HCT116 (cell line): ENCODE results near the gene CD300LB. TPM values are rescaled to one million over a fixed set of nuclear protein-coding genes. Genes with fewer than 3 reads are reported as not detected.

Source experiments
- ATAC-seq: fragments of 200-7000 bp; cut with Tn5 transposase; 2 replicates; pipeline ENCODE4 v1.9.1; 2020; ENCODE audit warnings: mild to moderate bottlenecking, moderate library complexity
- BruUV-seq: library from RNA; stranded (reverse); fragments of 400-500 nt; replicated peaks from 2 replicates; lab custom pipeline; 2021; lab: Mats Ljungman, UMichigan
- CTCF ChIA-PET: fragments of 300-600 bp; sonication (Branson Sonifier 250); formaldehyde crosslinking; loops from one replicate; lab custom pipeline; 2021; ENCODE audit warnings: antibody characterized with exemption; lab: Charles Lee
- POLR2A ChIA-PET: fragments of 300-600, 350-600 bp; sonication (Branson Sonifier 250); formaldehyde crosslinking; loops from one replicate; lab custom pipeline; 2021; ENCODE audit warnings: antibody characterized with exemption; lab: Charles Lee
- RAD21 ChIA-PET, 2 experiments: fragments of 300-600 bp; sonication (Branson Sonifier 250); formaldehyde crosslinking; loops; one replicate each; lab custom pipeline; 2023; ENCODE audit warnings: low total read pairs in 2 of 2; ENCODE audit not compliant: uncharacterized antibody in 2 of 2, unreplicated experiment in 2 of 2, low non-redundant PET in 1 of 2; lab: Charles Lee
- DNase-seq: peaks from one replicate; pipeline ENCODE4 v3.0.0-alpha.2; 2010; ENCODE audit warnings: low read depth, low spot score
- H2AFZ ChIP-seq: fragments of 200-600 bp; shearing (Covaris generic), sonication (generic); 2 replicates; pipeline ENCODE4 v1.6.1; 2017; ENCODE audit warnings: low read depth, mixed run types, mixed read lengths, antibody characterized with exemption, low read length; ENCODE audit not compliant: poor library complexity, severe bottlenecking
- H3K27ac ChIP-seq: 2 replicates; pipeline ENCODE4 v1.5.1; 2012; ENCODE audit warnings: low read depth, low read length
- H3K27me3 ChIP-seq: fragments of 200-600 bp; sonication (generic); 2 replicates; pipeline ENCODE4 v1.6.1; 2016; ENCODE audit warnings: mixed run types, low read length, mixed read lengths; ENCODE audit not compliant: insufficient read depth
- H3K36me3 ChIP-seq, 2 experiments: fragments of 200-500 bp in 1 of 2; fragments of 200-600 bp in 1 of 2; sonication (Bioruptor generic) in 1 of 2; sonication (generic) in 1 of 2; 2 replicates each; pipeline versions ENCODE4 v1.5.1 to v1.6.1; 2014 to 2016; ENCODE audit warnings: low read length in 2 of 2, inconsistent platforms in 1 of 2, mixed read lengths in 1 of 2, mixed run types in 1 of 2; ENCODE audit not compliant: insufficient read depth in 2 of 2, control insufficient read depth in 1 of 2
- H3K4me1 ChIP-seq, 2 experiments: fragments of 200-600 bp in 1 of 2; sonication (generic) in 1 of 2; 2 replicates each; pipeline versions ENCODE4 v1.5.1 to v1.6.1; 2012 to 2017; ENCODE audit warnings: low read length in 2 of 2, inconsistent platforms in 1 of 2, mild to moderate bottlenecking in 1 of 2, mixed read lengths in 1 of 2, mixed run types in 1 of 2, moderate library complexity in 1 of 2; ENCODE audit not compliant: insufficient read depth in 2 of 2, control insufficient read depth in 1 of 2
- H3K4me2 ChIP-seq: fragments of 200-600 bp; sonication (generic); 2 replicates; pipeline ENCODE4 v1.6.1; 2017; ENCODE audit warnings: mixed run types, low read length, mixed read lengths
- H3K4me3 ChIP-seq, 2 experiments: fragments of 200-600 bp in 1 of 2; sonication (generic) in 1 of 2; replicated peaks in 1 of 2; 2 replicates each; pipeline ENCODE4 v1.5.1; 2011 to 2016; ENCODE audit warnings: low read length in 2 of 2, control low read depth in 1 of 2, low read depth in 1 of 2, mild to moderate bottlenecking in 1 of 2, mixed read lengths in 1 of 2, mixed run types in 1 of 2
- H3K79me2 ChIP-seq: fragments of 200-600 bp; sonication (generic); 2 replicates; pipeline ENCODE4 v1.6.1; 2017; ENCODE audit warnings: mild to moderate bottlenecking, mixed run types, low read length, moderate library complexity, mixed read lengths; ENCODE audit not compliant: insufficient read depth
- H3K9ac ChIP-seq: fragments of 200-600 bp; sonication (generic); 2 replicates; pipeline ENCODE4 v1.6.1; 2016; ENCODE audit warnings: low read length, mixed read lengths
- H3K9me2 ChIP-seq: fragments of 200-600 bp; sonication (generic), shearing (Covaris generic); 2 replicates; pipeline ENCODE4 v1.6.1; 2017; ENCODE audit warnings: mixed run types, mild to moderate bottlenecking, moderate library complexity; ENCODE audit not compliant: insufficient read depth
- H3K9me3 ChIP-seq, 2 experiments: fragments of 200-500 bp in 1 of 2; fragments of 200-600 bp in 1 of 2; sonication (Bioruptor generic) in 1 of 2; sonication (generic) in 1 of 2; 2 replicates each; pipeline ENCODE4 v1.6.1; 2014 to 2017; ENCODE audit warnings: low read length in 2 of 2, mixed read lengths in 2 of 2, inconsistent platforms in 1 of 2, low read depth in 1 of 2, mild to moderate bottlenecking in 1 of 2, mixed run types in 1 of 2, moderate library complexity in 1 of 2; ENCODE audit not compliant: control insufficient read depth in 1 of 2, insufficient read depth in 1 of 2
- H4K20me1 ChIP-seq: fragments of 200-600 bp; sonication (generic), shearing (Covaris generic); 2 replicates; pipeline ENCODE4 v1.6.1; 2017; ENCODE audit warnings: mixed run types, mild to moderate bottlenecking, moderate library complexity; ENCODE audit not compliant: insufficient read depth
- ATF3 ChIP-seq: IDR thresholded peaks from 2 replicates; pipeline ENCODE4 v1.6.1; 2012
- CBX3 ChIP-seq: IDR thresholded peaks from 2 replicates; pipeline ENCODE4 v1.6.1; 2012; ENCODE audit warnings: low read depth
- CEBPB ChIP-seq: IDR thresholded peaks from 2 replicates; pipeline ENCODE4 v1.6.1; 2012; ENCODE audit warnings: low read depth
- EGR1 ChIP-seq: IDR thresholded peaks from 2 replicates; pipeline ENCODE4 v1.6.1; 2012; ENCODE audit warnings: low read depth
- EZH2phosphoT487 ChIP-seq: fragments of 200-600 bp; IDR thresholded peaks from 2 replicates; pipeline ENCODE4 v1.6.1; 2018; ENCODE audit warnings: antibody characterized with exemption, borderline replicate concordance
- JUND ChIP-seq: IDR thresholded peaks from 2 replicates; pipeline ENCODE4 v1.6.1; 2012
- MAX ChIP-seq: IDR thresholded peaks from 2 replicates; pipeline ENCODE4 v1.6.1; 2012
- POLR2AphosphoS5 ChIP-seq: IDR thresholded peaks from 2 replicates; pipeline ENCODE4 v1.6.1; 2011; ENCODE audit warnings: mild to moderate bottlenecking, low read depth, low read length, moderate library complexity
- RAD21 ChIP-seq: IDR thresholded peaks from 2 replicates; pipeline ENCODE4 v1.6.1; 2012; ENCODE audit warnings: low read depth, mild to moderate bottlenecking
- REST ChIP-seq: IDR thresholded peaks from 2 replicates; pipeline ENCODE4 v1.6.1; 2012; ENCODE audit warnings: low read depth
- SIN3A ChIP-seq: IDR thresholded peaks from 2 replicates; pipeline ENCODE4 v1.6.1; 2012; ENCODE audit warnings: low read depth
- TCF7L2 ChIP-seq: IDR thresholded peaks from 2 replicates; pipeline ENCODE4 v1.7.0; 2011; ENCODE audit warnings: borderline replicate concordance, inconsistent platforms; ENCODE audit not compliant: insufficient read depth, insufficient read length; ENCODE audit errors: extremely low read depth
- ZBTB33 ChIP-seq: IDR thresholded peaks from 2 replicates; pipeline ENCODE4 v1.6.1; 2011; ENCODE audit warnings: mild to moderate bottlenecking, low read length, moderate library complexity; ENCODE audit not compliant: insufficient replicate concordance; ENCODE audit errors: extremely low read depth
- ZFX ChIP-seq: fragments of 450-650 bp; IDR thresholded peaks from 2 replicates; pipeline ENCODE4 v1.6.1; 2017
- ZNF274 ChIP-seq: fragments of 200-500 bp; sonication (Bioruptor generic); IDR thresholded peaks from 2 replicates; pipeline ENCODE4 v1.6.1; 2014; ENCODE audit warnings: mild to moderate bottlenecking, low read depth, low read length, inconsistent platforms
- intact Hi-C: fragments of 100-400 bp; cut with micrococcal nuclease; formaldehyde crosslinking; loops from 2 replicates; pipeline ENCODE4 v1.10.0; 2022
- total RNA-seq: library from RNA; stranded (reverse); gene quantifications from one replicate; pipeline ENCODE4 v1.2.1, GENCODE V29; 2021; ENCODE audit not compliant: unreplicated experiment

Gene CD300LB
- total RNA-seq, 1 experiment from 2014 or later = not detected

GRCh38 chr17:74480290-74480689 lies 51.0 kb downstream of the CD300LB start:
- no peak for DNase-seq
- H3K36me3 ChIP-seq = no peaks in the 10 kb centered on the region
- ChIA-PET RAD21 (no interaction called here), CTCF (interaction anchor here (1.2 kb wide), 1 partner anchor 101 kb away, joined by 3 read pairs; no protein-coding TSS in a partner anchor), POLR2A (no interaction called here)
- no peaks in the 10 kb centered on the region for H3K4me1 ChIP-seq
- H2AFZ ChIP-seq = no peak overlapping the region
- peaks cover 4 to 9% of the 10 kb centered on the region in 2 experiments; a peak in 2 of 4 replicates for H3K9me3 ChIP-seq
- no peaks in the 10 kb centered on the region for H3K79me2 ChIP-seq
- no TSS peak for BruUV-seq
- intact Hi-C loops = no loop called here
- H3K27ac ChIP-seq = no peak overlapping the region
- H3K9ac ChIP-seq = no peak overlapping the region
- TF ChIP-seq RAD21 (no peak), MAX (no peak), POLR2AphosphoS5 (no peak), TCF7L2 (no peak), CBX3 (no peak), ZFX (no peak)
- H4K20me1 ChIP-seq = no peaks in the 10 kb centered on the region
- no peak overlapping the region for H3K4me2 ChIP-seq
- no peak overlapping the region for H3K4me3 ChIP-seq
- H3K9me2 ChIP-seq = no peaks in the 10 kb centered on the region
- ATAC-seq = peak; percentile 23; the same call in 1 of the 2 replicates
- H3K27me3 ChIP-seq = peaks cover 33% of the 10 kb centered on the region

GRCh38 chr17:74478420-74479100 lies 52.7 kb downstream of the CD300LB start:
- no peaks in the 10 kb centered on the region for H3K9me2 ChIP-seq
- peaks cover 4 to 12% of the 10 kb centered on the region in 2 experiments; a peak in 2 of 4 replicates for H3K9me3 ChIP-seq
- no peak overlapping the region for H3K4me3 ChIP-seq
- RAD21 ChIA-PET = no interaction called here
- intact Hi-C loops = no loop called here
- H3K27me3 ChIP-seq = peaks cover 22% of the 10 kb centered on the region
- no peaks in the 10 kb centered on the region for H3K4me1 ChIP-seq
- H3K9ac ChIP-seq = no peak overlapping the region
- no TSS peak for BruUV-seq
- CTCF ChIA-PET = interaction anchor here (1.4 kb wide), 1 partner anchor 99 kb away, joined by 3 read pairs; no protein-coding TSS in a partner anchor
- POLR2A ChIA-PET = no interaction called here
- no peaks in the 10 kb centered on the region for H3K36me3 ChIP-seq
- H3K4me2 ChIP-seq = no peak overlapping the region
- no peaks in the 10 kb centered on the region for H4K20me1 ChIP-seq
- no peak overlapping the region for H2AFZ ChIP-seq
- DNase-seq (no peak), ATAC-seq (no peak)
- no peaks in the 10 kb centered on the region for H3K79me2 ChIP-seq
- no peak overlapping the region for H3K27ac ChIP-seq
- TF ChIP-seq ATF3 = no peak
- no peak for TF ChIP-seq CEBPB
- no peak for TF ChIP-seq ZBTB33
- TF ChIP-seq EGR1 = no peak
- no peak for TF ChIP-seq ZNF274
- TF ChIP-seq SIN3A = no peak
- TF ChIP-seq EZH2phosphoT487 = no peak
- TF ChIP-seq REST = no peak
- no peak for TF ChIP-seq CBX3
- TF ChIP-seq JUND = no peak
